A172 (cell line): ENCODE measurements around the gene DPY19L3. TPM values are rescaled to one million over a fixed set of nuclear protein-coding genes. Genes with fewer than 3 reads are reported as not detected.
"Not testable (repeated sequence)": the region's sequence is repeated elsewhere in the genome, so short reads cannot be mapped to it uniquely, and the experiment has no call there.

Experiments
- DNase-seq: peaks from one replicate; pipeline ENCODE4 v3.0.0-alpha.2; 2015; ENCODE audit warnings: low spot score
- total RNA-seq: library from RNA; depleted of rRNA; stranded (reverse); fragments of >200 nt; shearing (Covaris generic); gene quantifications from 2 replicates; pipeline ENCODE4 v1.2.3, GENCODE V29; 2014

Gene DPY19L3
- total RNA-seq, 1 experiment from 2014 or later = 25.3 TPM

- DNase-seq = no peak
These were observed 37.1 kb downstream of the DPY19L3 start for GRCh38 chr19:32442650-32443049.

GRCh38 chr19:32447534-32447933 lies 42.0 kb downstream of the DPY19L3 start:
- not testable (repeated sequence) for DNase-seq

- no peak for DNase-seq
These were observed 42.5 kb downstream of the DPY19L3 start for GRCh38 chr19:32448026-32448425.

- no peak for DNase-seq
These were observed 44.6 kb downstream of the DPY19L3 start for GRCh38 chr19:32450217-32450616.

- no peak for DNase-seq
These were observed 48.2 kb downstream of the DPY19L3 start for GRCh38 chr19:32453736-32454135.

- DNase-seq = no peak
These were observed 50.8 kb downstream of the DPY19L3 start for GRCh38 chr19:32456406-32456805.

GRCh38 chr19:32457571-32458158 lies 52.1 kb downstream of the DPY19L3 start:
- no peak for DNase-seq

GRCh38 chr19:32458500-32459123 lies 53.0 kb downstream of the DPY19L3 start:
- DNase-seq = peak; percentile 26

- DNase-seq = no peak
These were observed 53.8 kb downstream of the DPY19L3 start for GRCh38 chr19:32459204-32459865.

GRCh38 chr19:32460476-32460875 lies 54.9 kb downstream of the DPY19L3 start:
- no peak for DNase-seq

- peak; percentile 17 for DNase-seq
These were observed 58.7 kb downstream of the DPY19L3 start for GRCh38 chr19:32464279-32464678.

GRCh38 chr19:32465176-32465575 lies 59.6 kb downstream of the DPY19L3 start:
- no peak for DNase-seq

- DNase-seq = no peak
These were observed 64.2 kb downstream of the DPY19L3 start for GRCh38 chr19:32469795-32470194.

- DNase-seq = no peak
These were observed 65.5 kb downstream of the DPY19L3 start for GRCh38 chr19:32471095-32471494.

- no peak for DNase-seq
These were observed 66.2 kb downstream of the DPY19L3 start for GRCh38 chr19:32471811-32472210.

GRCh38 chr19:32475141-32476031 lies 69.8 kb downstream of the DPY19L3 start:
- no peak for DNase-seq

- no peak for DNase-seq
These were observed 70.4 kb downstream of the DPY19L3 start for GRCh38 chr19:32476032-32476350.

- no peak for DNase-seq
These were observed 74.8 kb downstream of the DPY19L3 start for GRCh38 chr19:32480321-32480720.

GRCh38 chr19:32483574-32483973 lies 78.0 kb downstream of the DPY19L3 start:
- DNase-seq = no peak

GRCh38 chr19:32489971-32490370 lies 84.4 kb downstream of the DPY19L3 start:
- DNase-seq = no peak

GRCh38 chr19:32497391-32497790 lies 91.8 kb downstream of the DPY19L3 start:
- no peak for DNase-seq

GRCh38 chr19:32498648-32499200 lies 93.2 kb downstream of the DPY19L3 start:
- DNase-seq = no peak
